Suprapubic skin (tissue), 4 donors: Measurements from ENCODE around the gene AGBL1. TPM values are rescaled to one million over a fixed set of nuclear protein-coding genes. Genes with fewer than 3 reads are reported as not detected.

Experiments
- DNase-seq, 2 donors: peaks; one replicate each; pipeline ENCODE4 v3.0.0-alpha.2; 2019; ENCODE audit warnings: low spot score in 2 of 2
- H3K27ac ChIP-seq: fragments of 200-600 bp; sonication (generic); one replicate; pipeline ENCODE4 v1.5.1; 2019
- H3K27me3 ChIP-seq: fragments of 200-600 bp; sonication (generic); one replicate; pipeline ENCODE4 v1.5.1; 2019
- H3K36me3 ChIP-seq: fragments of 200-600 bp; sonication (generic); one replicate; pipeline ENCODE4 v1.5.1; 2019
- H3K4me1 ChIP-seq: fragments of 200-600 bp; sonication (generic); one replicate; pipeline ENCODE4 v1.5.1; 2019
- H3K4me3 ChIP-seq: fragments of 200-600 bp; sonication (generic); one replicate; pipeline ENCODE4 v1.5.1; 2019; ENCODE audit warnings: mild to moderate bottlenecking
- H3K9me3 ChIP-seq: fragments of 200-600 bp; sonication (generic); one replicate; pipeline ENCODE4 v1.5.1; 2019
- CTCF ChIP-seq, 2 donors: fragments of 200-600 bp in 1 of 2; fragments of 450-650 bp in 1 of 2; sonication (generic) in 1 of 2; IDR thresholded peaks; one replicate each; pipeline ENCODE4 v1.5.1; 2016 to 2019; ENCODE audit warnings: antibody characterized with exemption in 2 of 2, mild to moderate bottlenecking in 1 of 2, moderate library complexity in 1 of 2
- EP300 ChIP-seq: sonication (generic); formaldehyde crosslinking; IDR thresholded peaks from one replicate; pipeline ENCODE4 v1.6.1; 2017; ENCODE audit warnings: antibody characterized with exemption
- POLR2A ChIP-seq, 2 donors: fragments of 450-650 bp; IDR thresholded peaks; one replicate each; pipeline ENCODE4 v1.6.1; 2017; ENCODE audit warnings: antibody characterized with exemption in 2 of 2, mild to moderate bottlenecking in 2 of 2, moderate library complexity in 2 of 2
- POLR2AphosphoS5 ChIP-seq, 3 donors: sonication (generic); formaldehyde crosslinking; IDR thresholded peaks; one replicate each; pipeline ENCODE4 v1.6.1; 2017; ENCODE audit warnings: antibody characterized with exemption in 3 of 3
- WGBS: methylation state at CpG from one replicate; pipeline ENCODE4 v1.1.5; 2018; 5-methylcytosine and 5-hydroxymethylcytosine counted together
- total RNA-seq, 4 donors: library from RNA; depleted of rRNA; stranded (reverse); fragments of >200 nt; gene quantifications; one replicate each; pipeline ENCODE4 v1.1.0, GENCODE V29; 2016

AGBL1 gene
- total RNA-seq, 4 donors from 2014 or later: 0.23 to 0.56 TPM; not detected in 2

- H3K4me3 ChIP-seq: no peak overlapping the region
- no peak for DNase-seq
- H3K27ac ChIP-seq: no peak overlapping the region
- 23% methylated on average over 12 of the region's 15 CpGs for WGBS
- TF ChIP-seq CTCF (IDR thresholded peaks at IDR 0.05) (no peak), POLR2A (IDR thresholded peaks at IDR 0.05) (no peak), POLR2AphosphoS5 (IDR thresholded peaks at IDR 0.05) (no peak), EP300 (no peak)
- no peaks in the 10 kb centered on the region for H3K4me1 ChIP-seq
- H3K36me3 ChIP-seq: no peaks in the 10 kb centered on the region
- no peaks in the 10 kb centered on the region for H3K9me3 ChIP-seq
- peaks cover 11% of the 10 kb centered on the region for H3K27me3 ChIP-seq
Measured at GRCh38 chr15:86236356-86237110, 156.9 kb downstream of the AGBL1 start.

GRCh38 chr15:86237111-86237500 is 157.4 kb downstream of the AGBL1 start:
- Histone ChIP-seq H3K27ac (no peak overlapping the region), H3K36me3 (no peaks in the 10 kb centered on the region), H3K4me1 (no peaks in the 10 kb centered on the region), H3K4me3 (no peak overlapping the region), H3K27me3 (peaks cover 8% of the 10 kb centered on the region), H3K9me3 (no peaks in the 10 kb centered on the region)
- no peak for DNase-seq
- TF ChIP-seq POLR2A (IDR thresholded peaks at IDR 0.05): no peak
- WGBS: 70% methylated on average over 5 of the region's 5 CpGs

GRCh38 chr15:86247249-86247955 is 167.7 kb downstream of the AGBL1 start:
- Histone ChIP-seq H3K27me3 (no peaks in the 10 kb centered on the region), H3K27ac (no peak overlapping the region), H3K36me3 (no peaks in the 10 kb centered on the region), H3K4me1 (no peaks in the 10 kb centered on the region), H3K4me3 (no peak overlapping the region), H3K9me3 (no peaks in the 10 kb centered on the region)
- no peak for TF ChIP-seq POLR2AphosphoS5 (IDR thresholded peaks at IDR 0.05)
- TF ChIP-seq CTCF (IDR thresholded peaks at IDR 0.05): no peak
- no peak for TF ChIP-seq POLR2A (IDR thresholded peaks at IDR 0.05)
- DNase-seq: no peak
- WGBS: 70% methylated on average over 14 of the region's 15 CpGs

- no peaks in the 10 kb centered on the region for H3K36me3 ChIP-seq
- no peaks in the 10 kb centered on the region for H3K4me1 ChIP-seq
- H3K4me3 ChIP-seq: no peak overlapping the region
- WGBS: 78% methylated on average over 2 of the region's 2 CpGs
- no peak overlapping the region for H3K27ac ChIP-seq
- H3K9me3 ChIP-seq: no peaks in the 10 kb centered on the region
- H3K27me3 ChIP-seq: no peaks in the 10 kb centered on the region
- DNase-seq: no peak
- TF ChIP-seq CTCF (IDR thresholded peaks at IDR 0.05): no peak
- TF ChIP-seq POLR2AphosphoS5 (IDR thresholded peaks at IDR 0.05): no peak
- no peak for TF ChIP-seq POLR2A (IDR thresholded peaks at IDR 0.05)
- no peak for TF ChIP-seq EP300
Measured at GRCh38 chr15:86255247-86255646, 175.6 kb downstream of the AGBL1 start.

GRCh38 chr15:86256628-86257027 is 177.0 kb downstream of the AGBL1 start:
- TF ChIP-seq EP300: no peak
- TF ChIP-seq CTCF (IDR thresholded peaks at IDR 0.05): no peak
- no peak for TF ChIP-seq POLR2AphosphoS5 (IDR thresholded peaks at IDR 0.05)
- TF ChIP-seq POLR2A (IDR thresholded peaks at IDR 0.05): no peak
- Histone ChIP-seq H3K36me3 (no peaks in the 10 kb centered on the region), H3K4me3 (no peak overlapping the region), H3K27ac (no peak overlapping the region), H3K9me3 (no peaks in the 10 kb centered on the region), H3K4me1 (no peaks in the 10 kb centered on the region), H3K27me3 (no peaks in the 10 kb centered on the region)
- WGBS: 76% methylated on average over 6 of the region's 6 CpGs
- no peak for DNase-seq
